Stimulated activated CD4-positive, alpha-beta T cell treated with anti-CD3 and anti-CD28 coated beads, TNF-alpha, amount 100 ng/mL, for 4 hours (primary cell): ENCODE data around the gene PIR.

Experiments used
- DNase-seq, 3 experiments: peaks; one replicate each; pipeline ENCODE4 v3.0.0-alpha.2; 2020; ENCODE audit warnings: low read depth in 3 of 3

The PIR gene

GRCh38 chrX:15418041-15418706 is 75.0 kb downstream of the PIR start:
- DNase-seq: no peak

- no peak for DNase-seq
Observed at GRCh38 chrX:15416133-15416993, 76.8 kb downstream of the PIR start.

GRCh38 chrX:15413101-15413500 is 80.0 kb downstream of the PIR start:
- DNase-seq: no peak

GRCh38 chrX:15410947-15411346 is 82.2 kb downstream of the PIR start:
- no peak for DNase-seq

- DNase-seq: no peak
Observed at GRCh38 chrX:15410430-15410829, 82.7 kb downstream of the PIR start.

GRCh38 chrX:15405846-15406245 is 87.3 kb downstream of the PIR start:
- no peak for DNase-seq

GRCh38 chrX:15404401-15405096 is 88.6 kb downstream of the PIR start:
- no peak for DNase-seq

GRCh38 chrX:15401378-15401777 is 91.8 kb downstream of the PIR start:
- DNase-seq: no peak

- no peak for DNase-seq
Observed at GRCh38 chrX:15399962-15400391, 93.2 kb downstream of the PIR start.

- DNase-seq: no peak
Observed at GRCh38 chrX:15398874-15399273, 94.3 kb downstream of the PIR start.

GRCh38 chrX:15395789-15396188 is 97.3 kb downstream of the PIR start:
- DNase-seq: no peak

GRCh38 chrX:15391850-15392249 is 101.3 kb downstream of the PIR start:
- DNase-seq: no peak

GRCh38 chrX:15384304-15384703 is 108.8 kb downstream of the PIR start, which contains the start of gene VEGFD:
Gene VEGFD (minus strand): TSS chrX:15384413. CDS start chrX:15383946, 467 bp downstream.
- no peak for DNase-seq

GRCh38 chrX:15382813-15383212 is 110.3 kb downstream of the PIR start:
- DNase-seq: no peak

- no peak for DNase-seq
Observed at GRCh38 chrX:15376956-15377355, 116.2 kb downstream of the PIR start.

- no peak for DNase-seq
Observed at GRCh38 chrX:15373976-15374375, 119.2 kb downstream of the PIR start.

GRCh38 chrX:15366506-15367352 is 126.4 kb downstream of the PIR start:
- DNase-seq: no peak

- no peak for DNase-seq
Observed at GRCh38 chrX:15359701-15360100, 133.4 kb downstream of the PIR start.

GRCh38 chrX:15358533-15358932 is 134.6 kb downstream of the PIR start:
- DNase-seq: no peak

GRCh38 chrX:15356444-15356843 is 136.7 kb downstream of the PIR start:
- DNase-seq: no peak

GRCh38 chrX:15350329-15350996 is 142.7 kb downstream of the PIR start:
- no peak for DNase-seq
